ENCODE data around the gene S100P.
"Not testable (repeated sequence)": the region's sequence is repeated elsewhere in the genome, so short reads cannot be mapped to it uniquely, and the experiment has no call there.

The S100P gene

DNA sequence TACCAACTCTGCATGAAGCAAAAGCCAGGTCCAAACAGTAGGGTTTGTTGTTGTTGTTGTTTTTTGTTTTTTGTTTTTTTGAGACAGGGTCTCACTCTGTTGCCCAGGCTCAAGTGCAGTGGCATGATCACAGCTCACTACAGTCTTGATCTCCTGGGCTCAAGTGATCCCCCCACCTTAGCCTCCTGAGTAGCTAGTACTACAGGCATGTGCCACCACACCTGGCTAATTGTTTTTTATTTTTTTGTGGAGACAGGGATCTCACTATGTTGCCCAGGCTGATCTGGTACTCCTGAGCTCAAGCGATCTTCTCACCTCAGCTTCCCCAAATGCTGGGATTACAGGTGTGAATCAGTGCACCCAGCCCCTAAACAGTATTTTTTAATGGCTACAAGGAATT is 6.2 kb downstream of the S100P start:
- no peak for DNase-seq

DNA sequence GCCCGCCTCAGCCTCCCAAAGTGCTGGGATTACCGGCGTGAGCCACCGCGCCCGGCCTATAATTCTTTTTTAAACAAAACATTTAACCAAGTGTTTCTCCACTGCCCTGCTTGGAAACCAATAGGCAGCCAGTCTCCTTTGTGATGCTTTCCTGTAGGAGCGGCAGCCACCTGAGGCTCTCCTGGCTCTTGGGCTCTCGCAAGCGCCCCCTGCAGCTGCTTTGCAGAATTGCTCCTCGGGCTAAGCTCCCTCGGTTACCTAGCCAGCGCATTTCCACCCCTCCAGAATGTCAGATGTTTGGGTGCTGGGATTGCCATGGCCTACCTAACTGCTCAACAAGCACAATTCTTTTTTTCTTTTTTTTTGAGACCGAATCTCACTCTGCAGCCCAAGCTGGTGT is 7.7 kb downstream of the S100P start:
- DNase-seq: no peak

DNA sequence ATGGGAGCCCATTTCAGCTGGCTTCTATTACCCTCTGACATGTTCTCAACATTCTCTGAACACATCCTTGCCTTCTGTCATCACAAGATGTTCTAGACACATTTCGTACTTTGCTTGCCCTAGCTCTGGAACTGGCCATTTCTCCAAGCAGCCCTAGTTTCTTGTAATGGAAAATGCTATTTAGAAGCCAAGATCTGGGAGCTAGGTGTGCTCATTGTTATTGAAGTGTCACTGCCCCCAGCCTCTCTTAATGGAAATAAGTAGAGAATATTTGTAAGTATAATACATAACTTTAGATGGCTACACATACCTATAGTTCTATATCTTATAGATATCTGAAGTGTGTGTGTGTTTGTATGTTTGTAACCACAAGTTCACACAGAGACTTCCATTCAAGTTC is 9.1 kb downstream of the S100P start:
- DNase-seq: no peak

DNA sequence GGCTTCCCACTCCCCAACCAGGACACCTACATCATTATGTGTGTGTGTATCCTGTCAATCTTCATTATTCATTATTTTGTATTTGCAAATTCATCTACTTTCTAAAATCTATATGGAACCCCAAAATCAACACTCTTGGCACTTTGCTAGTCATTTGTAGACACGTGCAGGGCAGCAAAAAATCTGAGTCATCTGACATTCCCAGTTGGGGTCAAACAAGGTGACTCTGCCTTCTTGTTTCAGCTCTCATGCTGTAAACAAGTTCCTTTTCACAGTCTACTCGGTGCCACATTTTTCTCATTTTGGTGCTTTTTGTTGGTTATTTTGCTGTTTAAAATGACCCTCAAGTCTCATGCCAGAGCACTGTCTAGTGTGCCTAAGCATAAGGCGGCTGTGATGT is 10.1 kb downstream of the S100P start:
- no peak for DNase-seq

DNA sequence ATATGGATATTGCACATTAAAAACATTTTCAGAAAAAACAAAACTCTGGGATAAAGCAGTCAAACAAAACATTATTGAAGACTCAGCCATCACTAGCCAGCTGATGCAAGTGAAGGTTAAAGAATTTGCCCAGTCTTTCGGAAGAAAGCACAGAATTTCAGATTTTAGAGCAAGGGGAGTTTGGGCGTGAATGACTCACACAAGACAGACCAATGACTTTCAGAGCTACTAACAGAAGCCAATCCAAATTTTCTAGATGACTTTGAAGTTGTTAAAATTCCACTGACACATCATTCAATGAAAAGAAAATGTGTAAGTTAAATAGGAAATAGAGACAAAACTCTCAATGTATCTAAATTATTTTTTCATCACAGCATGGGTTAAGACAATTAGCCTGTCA is 12.0 kb downstream of the S100P start:
- no peak for DNase-seq

DNA sequence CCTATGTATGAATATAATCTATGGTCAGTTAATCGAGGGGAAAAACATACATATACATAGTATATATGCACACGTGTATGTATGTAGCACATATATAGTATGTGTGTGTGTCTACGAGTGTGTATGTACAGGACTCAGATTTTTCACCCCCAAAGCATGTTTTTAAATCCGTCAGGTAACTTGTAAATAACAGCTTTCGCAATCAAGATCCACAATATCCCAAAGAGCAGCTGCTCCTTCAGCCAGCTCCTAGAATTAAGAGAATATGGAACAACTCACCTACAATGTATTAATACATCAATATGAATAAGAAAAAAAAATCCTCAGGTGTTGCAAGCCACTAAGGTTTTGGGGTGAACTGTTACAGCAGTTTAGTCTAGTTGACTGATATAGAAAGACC is 12.5 kb downstream of the S100P start:
- DNase-seq: no peak

DNA sequence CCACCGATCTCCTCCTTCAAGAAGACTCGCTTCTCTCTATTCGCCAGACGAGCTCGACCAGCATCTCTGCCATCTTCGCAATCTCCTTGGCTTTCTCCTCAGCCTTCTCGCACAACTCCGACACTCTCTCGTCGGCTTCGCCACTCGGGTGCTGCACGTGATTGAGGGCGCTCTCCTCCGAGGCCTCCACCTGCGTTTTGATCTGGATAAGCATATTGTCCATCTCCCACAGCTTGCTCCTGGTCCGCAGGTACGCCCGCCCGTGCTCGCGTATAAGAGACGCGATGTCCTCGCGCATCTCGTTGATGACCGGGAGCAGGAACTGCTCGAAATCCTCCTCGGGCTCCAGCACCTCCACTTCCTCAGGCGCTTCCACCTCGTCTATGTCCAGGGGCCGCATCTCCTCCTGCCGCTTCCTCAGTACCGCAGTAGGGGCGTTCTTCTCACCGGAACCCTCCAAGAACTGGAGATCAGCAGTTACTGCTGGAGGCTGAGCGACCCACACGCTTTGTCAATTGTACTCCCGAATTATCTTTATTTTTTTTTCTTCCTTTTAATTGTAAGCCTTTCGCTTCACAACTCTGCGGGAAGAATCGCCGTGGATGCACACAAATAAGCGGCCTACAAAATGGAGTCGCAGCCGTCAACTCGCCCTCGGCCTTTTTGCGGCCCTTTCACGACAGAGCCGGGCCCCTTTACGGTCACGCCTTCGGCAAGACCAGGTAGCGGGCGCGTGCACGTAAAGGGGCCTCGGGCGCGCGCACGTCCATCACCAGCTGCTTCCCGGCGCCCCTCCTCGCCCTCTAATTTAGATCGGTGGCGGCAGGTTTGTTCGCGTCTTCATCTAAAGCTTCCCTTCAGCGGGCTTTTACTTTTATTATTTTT is 15.8 kb downstream of the S100P start, which contains the start of gene MRFAP1L1:
Gene MRFAP1L1, minus strand, starts transcription at position 636 of the 885 bp plus-strand sequence. Its CDS starts 236 bp downstream, at position 400.
- DNase-seq: peak; percentile 98

DNA sequence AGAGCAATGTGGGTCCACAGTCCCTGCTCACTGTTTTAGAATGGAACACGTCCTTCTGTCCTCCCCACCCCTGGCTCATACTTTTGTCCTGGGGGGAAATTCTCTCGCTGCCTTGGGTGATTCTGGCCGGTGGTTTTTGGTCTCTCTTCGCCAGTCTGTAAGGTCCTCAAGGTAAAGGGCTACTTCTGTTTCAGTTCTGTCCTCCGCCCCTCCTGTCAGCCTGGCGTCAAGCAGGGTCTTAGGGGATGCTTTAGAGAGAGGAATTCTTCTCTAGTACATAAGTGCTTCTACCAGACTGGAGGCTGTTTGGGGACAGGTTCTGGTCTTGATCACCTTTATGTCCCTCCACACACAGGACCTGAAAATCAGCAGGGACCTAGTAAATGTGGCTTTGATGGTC is 16.6 kb downstream of the S100P start:
- DNase-seq: no peak

DNA sequence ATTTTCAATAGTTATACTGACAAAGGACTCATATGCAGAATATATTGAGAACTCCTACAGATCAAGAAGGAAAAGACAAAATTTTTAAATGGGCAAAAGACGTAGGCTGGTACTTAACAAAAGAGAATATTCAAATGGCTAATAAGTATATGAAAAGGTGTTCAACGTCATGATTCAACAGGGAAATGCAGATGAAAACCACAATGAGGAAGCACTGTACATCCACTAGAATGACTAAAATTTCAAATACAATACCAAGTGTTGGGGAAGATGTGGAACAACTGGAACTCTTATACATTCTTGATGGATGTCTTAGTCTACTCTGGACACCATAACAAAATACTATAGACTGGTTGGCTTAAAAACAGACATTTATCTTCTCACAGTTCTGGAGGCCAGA is 17.3 kb downstream of the S100P start:
- no peak for DNase-seq

DNA sequence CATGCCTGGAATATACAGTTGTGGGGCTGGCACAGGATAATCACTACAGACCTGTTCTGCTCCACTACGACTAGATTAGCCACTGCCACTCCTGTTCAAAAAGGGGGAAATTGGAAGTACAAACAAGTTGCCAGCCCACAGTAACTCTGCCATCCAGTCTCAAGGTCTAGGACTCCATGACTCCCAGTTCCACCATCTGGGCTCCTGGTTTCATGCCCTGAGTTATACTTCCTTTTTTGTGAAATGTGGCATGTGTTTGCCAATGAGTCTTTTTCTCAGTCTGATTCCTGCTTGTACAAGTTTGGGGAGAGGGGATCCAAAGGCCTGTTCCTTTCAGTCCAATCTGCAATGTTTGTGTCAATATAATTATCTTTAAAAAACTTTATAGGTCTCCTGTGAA is 21.3 kb downstream of the S100P start:
- no peak for DNase-seq

DNA sequence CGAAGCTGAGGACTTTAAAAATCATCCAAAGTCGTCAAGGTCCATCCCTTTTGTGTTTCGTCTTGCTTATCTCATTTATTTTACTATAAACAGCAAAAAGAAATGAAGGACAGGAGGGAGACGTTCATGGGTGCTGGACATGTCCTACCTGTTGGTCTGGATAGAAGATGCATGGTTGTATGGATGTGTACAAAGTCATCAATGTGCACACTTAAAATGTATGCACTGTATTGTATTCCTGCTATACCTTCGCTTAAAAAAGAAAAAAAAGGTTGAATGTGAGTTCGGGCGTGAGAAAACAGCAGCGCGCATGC is 22.0 kb downstream of the S100P start:
- no peak for DNase-seq

DNA sequence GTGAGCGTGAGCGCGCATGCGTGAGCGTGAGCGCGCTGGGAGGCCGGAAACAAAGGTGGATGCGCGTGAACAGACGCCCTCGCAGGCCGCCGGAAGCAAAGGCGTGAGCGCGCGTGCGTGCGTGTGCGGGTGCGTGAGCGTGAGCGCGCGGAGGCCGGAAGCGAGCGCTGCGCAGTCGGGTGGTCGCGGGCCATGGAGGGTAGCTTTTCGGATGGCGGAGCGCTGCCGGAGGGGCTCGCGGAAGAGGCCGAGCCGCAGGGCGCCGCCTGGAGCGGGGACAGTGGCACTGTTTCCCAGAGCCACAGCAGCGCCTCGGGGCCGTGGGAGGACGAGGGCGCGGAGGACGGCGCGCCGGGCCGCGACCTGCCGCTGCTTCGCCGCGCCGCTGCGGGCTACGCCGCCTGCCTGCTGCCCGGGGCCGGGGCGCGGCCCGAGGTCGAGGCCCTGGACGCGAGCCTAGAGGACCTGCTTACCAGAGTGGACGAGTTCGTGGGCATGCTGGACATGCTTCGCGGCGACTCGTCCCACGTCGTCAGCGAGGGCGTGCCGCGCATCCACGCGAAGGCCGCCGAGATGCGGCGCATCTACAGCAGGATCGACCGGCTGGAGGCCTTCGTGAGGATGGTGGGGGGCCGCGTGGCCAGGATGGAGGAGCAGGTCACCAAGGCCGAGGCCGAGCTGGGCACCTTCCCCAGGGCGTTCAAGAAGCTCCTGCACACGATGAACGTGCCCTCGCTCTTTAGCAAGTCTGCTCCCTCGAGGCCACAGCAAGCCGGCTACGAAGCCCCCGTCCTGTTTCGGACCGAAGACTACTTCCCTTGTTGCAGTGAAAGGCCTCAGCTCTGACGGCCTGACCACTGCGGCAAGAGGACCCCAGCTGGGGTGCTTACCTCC is 22.6 kb downstream of the S100P start, which contains the start of gene BLOC1S4:
Gene BLOC1S4, plus strand, starts transcription at position 157 of the 894 bp plus-strand sequence. Its CDS starts 36 bp downstream, at position 193.
- peak; percentile 93 for DNase-seq

DNA sequence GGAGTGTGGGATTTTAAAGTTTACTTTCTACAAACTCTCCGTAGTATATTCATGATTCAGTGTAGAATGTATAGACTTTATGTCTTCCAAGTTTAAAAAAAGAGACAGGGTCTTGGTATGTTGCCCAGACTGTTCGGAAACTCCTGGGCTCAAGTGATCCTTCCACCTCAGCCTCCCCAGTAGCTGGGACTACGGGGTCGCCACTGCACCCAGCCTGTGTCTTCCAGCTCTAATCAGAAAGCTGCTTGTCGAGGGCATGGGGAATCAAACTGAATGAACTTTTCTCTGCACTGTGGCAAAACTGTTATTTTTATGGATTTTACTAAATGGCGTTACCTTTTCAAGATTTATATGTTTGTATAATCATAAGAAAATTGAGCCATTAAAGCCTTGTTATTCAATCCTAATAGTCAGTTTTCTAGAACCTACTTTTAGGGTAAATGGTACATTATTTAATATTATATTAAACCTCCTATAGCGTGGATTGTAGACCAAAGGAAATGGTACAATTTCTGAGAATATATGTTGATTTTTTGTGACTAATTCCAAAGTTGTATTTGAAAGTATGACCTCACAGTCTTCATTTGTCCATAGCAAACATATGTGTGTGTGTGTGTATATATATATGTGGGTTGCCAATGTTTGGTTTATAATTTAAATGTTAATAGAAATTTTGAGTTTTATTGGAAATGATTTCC is 23.4 kb downstream of the S100P start:
- DNase-seq: no peak

DNA sequence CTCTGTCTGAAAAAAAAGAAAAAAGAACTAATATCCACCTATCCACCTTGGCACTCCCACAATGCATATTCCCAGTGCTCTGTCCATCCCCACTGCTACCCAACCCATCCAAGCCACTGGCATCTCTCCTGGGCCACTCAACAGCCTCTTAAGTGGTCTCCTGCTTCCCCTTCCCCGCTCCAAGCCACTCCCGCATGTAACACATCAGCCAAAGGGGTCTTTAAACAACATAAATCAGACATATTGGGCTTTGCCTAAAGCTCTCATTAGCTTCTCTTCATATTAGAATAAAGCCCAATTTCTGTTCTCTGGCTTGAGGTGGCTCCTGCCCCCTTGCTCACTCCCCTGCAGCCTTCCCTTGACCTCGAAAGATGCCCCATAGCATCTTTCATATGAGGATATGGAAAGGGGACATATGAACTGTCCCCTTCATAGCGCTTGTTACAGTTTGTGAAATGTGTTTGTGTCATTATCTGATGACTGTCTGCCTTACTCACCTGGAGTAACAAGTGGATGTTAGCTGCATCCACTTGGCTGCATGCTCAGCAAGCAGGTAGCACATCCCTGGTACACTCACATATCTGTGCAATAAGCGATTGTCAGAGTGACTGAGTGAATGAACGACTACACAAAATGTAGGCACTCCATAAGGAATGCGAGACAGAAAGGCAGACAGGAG is 25.4 kb downstream of the S100P start:
- DNase-seq: no peak

DNA sequence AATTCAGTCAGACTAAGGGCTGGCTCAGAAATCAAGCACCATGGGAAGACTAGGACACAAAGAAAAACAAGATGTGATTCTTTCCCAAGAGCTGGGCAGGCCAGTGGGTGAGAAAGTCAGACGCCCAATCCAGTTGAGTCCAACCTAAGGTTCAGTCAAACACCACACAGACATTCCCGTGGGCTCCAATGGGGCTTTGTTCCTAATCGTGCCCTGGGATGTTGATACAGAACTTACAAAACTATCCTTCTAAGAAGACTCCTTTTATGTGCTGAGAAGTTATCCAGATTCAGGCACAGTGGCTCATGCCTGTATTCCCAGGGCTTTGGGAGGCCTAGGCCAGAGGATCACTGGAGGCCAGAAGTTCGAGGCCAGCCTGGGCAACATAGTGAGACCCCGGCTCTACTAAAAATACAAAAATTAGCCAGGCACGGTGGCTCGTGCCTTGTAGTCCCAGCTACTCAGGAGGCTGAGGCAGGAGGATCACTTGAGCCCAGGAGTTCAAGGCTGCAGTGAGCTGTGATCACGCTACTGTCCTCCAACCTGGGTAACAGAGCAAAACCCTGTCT is 26.0 kb downstream of the S100P start:
- DNase-seq: no peak

DNA sequence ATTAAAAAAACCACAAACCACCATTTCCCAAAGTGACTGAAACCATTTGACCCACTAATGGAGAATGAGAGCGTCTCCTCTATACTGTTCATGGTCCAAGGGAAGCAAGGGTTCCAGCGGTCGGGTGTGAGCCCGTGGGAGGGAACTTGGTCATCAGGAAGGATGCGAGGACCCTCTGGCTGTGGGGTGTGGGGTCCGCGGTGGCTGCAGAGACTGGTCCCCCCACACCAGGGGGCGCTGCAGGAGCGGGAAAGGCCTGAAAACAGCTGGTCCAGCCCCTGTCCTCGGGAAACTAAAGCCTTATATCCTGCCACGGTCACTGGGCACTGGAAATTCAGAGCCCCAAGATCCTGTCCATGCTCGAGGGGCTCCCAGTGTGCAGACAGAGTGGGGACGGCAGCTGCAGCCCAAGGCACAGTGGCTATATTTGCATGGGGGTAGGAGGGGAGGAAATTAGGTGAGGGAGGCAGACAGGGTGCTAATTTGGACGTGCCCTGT is 26.6 kb downstream of the S100P start:
- DNase-seq: peak; percentile 90

DNA sequence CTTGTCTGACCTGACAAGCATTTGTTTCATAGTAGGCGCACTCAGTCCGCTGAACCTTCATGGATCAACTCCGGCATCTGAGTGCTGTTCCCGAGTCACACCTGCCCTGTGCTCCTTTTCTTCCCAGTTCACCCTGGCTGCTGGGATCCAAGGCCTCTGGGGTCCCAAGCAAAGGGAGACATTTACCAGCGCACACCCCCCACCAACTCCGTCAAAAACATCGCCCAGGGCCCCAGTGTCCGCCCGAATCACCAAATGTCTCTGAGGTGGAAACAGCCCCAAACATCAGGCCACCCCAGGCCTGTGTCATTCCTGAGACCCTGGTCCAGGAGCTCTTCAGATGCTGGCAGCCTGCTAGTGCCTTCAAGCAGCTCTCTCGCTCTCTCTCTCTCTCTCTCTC is 27.4 kb downstream of the S100P start:
- no peak for DNase-seq

DNA sequence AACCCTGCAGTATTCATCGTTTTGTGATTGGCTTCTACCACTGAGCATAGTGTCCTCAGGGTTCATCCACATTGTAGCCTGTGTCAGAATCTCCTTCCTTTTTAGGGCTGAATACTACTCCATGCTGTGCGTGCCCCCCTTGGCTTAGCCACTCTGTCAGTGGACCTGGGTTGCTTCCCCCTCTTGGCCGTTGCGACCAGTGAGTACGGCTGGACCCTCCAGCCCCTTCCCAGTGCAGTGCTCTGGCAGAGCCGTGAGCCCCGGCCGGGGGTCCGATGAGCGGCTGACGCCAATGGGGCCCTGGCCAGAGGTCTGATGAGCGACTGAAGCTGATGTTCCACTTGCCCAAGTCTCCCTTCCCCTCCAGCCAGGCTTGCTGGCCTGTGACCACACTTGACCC is 29.2 kb downstream of the S100P start:
- DNase-seq: no peak

DNA sequence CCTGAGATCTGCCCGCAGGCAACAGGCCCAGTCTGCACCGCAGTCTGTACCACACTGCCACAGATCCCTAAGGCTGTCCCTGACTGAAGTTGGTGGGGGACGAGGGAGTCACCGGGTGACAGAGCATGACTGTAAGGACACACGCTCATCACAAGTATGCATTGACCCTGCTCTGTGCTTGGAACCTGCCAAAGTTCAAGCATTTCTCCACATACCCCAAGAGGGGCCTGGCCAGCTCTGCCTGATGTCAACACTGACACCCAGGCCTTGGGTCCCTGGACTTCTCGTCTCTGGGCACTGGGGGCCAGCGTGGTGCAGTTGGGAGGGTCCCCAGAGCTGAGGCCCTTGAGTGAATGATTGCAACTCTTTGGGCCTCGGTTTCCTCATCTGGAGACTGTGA is 30.2 kb downstream of the S100P start:
- no peak for DNase-seq

DNA sequence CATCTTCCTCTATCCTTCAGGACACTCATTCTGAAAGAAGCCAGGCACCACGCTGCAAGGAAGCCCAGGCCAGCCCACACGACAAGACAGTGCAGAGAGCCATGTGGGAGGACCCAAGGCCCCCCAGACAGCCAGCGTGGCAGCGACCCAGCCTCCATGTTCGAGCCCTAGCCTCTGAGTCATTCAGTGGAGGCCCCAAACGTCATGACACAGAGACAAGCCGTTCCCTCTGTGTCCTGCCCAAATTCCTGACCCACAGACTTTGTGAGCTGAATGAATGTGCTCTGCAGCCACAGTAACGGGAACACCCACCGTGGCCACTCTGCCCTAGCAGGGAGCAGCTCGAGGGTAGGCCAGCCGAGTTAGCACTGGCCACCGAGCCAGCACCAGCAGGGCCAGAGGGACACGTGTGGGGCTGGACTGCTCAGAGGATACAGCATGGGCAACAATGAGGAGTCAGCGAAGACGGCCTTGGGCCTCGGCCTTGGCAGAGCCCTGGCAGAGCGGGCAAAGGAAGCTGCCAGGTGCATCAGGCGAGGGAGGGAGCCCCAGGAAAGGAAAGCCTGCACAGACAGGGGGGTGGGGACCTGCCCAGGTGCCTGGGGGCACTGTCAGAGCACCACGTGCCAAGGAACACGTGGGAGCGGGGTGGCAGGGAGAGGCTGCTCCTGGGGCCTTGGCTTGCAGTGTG is 30.9 kb downstream of the S100P start:
- no peak for DNase-seq

DNA sequence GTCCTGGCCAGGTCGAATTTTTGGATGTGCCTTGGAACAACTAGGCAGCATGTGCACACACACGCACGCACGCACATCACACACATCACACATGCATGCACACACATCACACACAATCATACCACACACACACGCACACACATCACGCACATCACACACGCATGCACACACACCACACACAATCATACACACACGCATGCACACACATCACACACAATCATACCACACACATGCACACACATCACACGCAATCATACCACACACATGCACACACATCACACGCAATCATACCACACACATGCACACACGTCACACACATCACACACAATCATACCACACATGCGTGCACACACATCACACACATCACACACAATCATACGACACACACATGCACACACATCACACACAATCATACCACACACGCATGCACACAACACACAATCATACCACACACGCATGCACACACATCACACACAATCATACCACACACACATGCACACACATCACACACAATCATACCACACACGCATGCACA is 31.8 kb downstream of the S100P start:
- DNase-seq: not testable (repeated sequence)

Data from femur (tissue), 1 donor.